ENCODE measurements around the gene C9orf152. TPM values are rescaled to one million over a fixed set of nuclear protein-coding genes. Genes with fewer than 3 reads are reported as not detected.

C9orf152 gene
- total and polyA plus RNA-seq, 9 of the 15 experiments (the other 6 are each of a cell fraction or from before 2014, with no cell fraction given), result not detected

- Histone ChIP-seq H3K27me3 (ENCODE audit: control insufficient read depth in 2 of 2, insufficient read depth in 2 of 2, low read length in 2 of 2) (peaks cover 0 to 17% of the 10 kb centered on the region in 2 experiments; a peak in 1 of 5 replicates), H3K27ac (ENCODE audit: extremely low read depth, low read depth, low read length) (no peak overlapping the region), H3K4me3 (no peak overlapping the region), H3K4me2 (ENCODE audit: insufficient read depth, low read length) (no peak overlapping the region), H2AFZ (ENCODE audit: low read depth, low read length) (no peak overlapping the region), H3K4me1 (replicated peaks in 1 of 2; ENCODE audit: control insufficient read depth in 2 of 2, insufficient read depth in 2 of 2, low read length in 2 of 2) (no peaks in the 10 kb centered on the region), H3K9me3 (replicated peaks; ENCODE audit: control insufficient read depth, insufficient read depth, low read depth, low read length) (no peaks in the 10 kb centered on the region), H3K79me2 (ENCODE audit: control insufficient read depth, insufficient read depth, low read length) (no peaks in the 10 kb centered on the region), H3K9me1 (ENCODE audit: control insufficient read depth, insufficient read depth, low read length) (no peaks in the 10 kb centered on the region), H3K36me3 (ENCODE audit: control insufficient read depth, insufficient read depth, low read length) (no peaks in the 10 kb centered on the region), H4K20me1 (replicated peaks; ENCODE audit: control insufficient read depth, insufficient read depth, low read length) (no peaks in the 10 kb centered on the region), H3K9ac (ENCODE audit: insufficient read depth in 1 of 2, low read depth in 2 of 2, low read length in 2 of 2) (no peak overlapping the region)
- in situ Hi-C loops (cut with MboI) (loop anchor here (10.0 to 25.0 kb wide), 2 partner anchors 248 to 566 kb away; no protein-coding TSS in a partner anchor), intact Hi-C loops (cut with micrococcal nuclease) (loop anchor here (1.0 to 10.0 kb wide), 3 partner anchors 250 to 568 kb away; no protein-coding TSS in a partner anchor)
- ATAC-seq (peak; percentile 77), DNase-seq (ENCODE audit: extremely low read depth in 1 of 4, low spot score in 3 of 4) (peak; percentile 17 to 41 (median 28)), FAIRE-seq (peak; percentile 56)
- POLR2A ChIA-PET, result interaction anchor here (0.8 kb wide), 1 partner anchor 470 kb away, joined by 5 read pairs; no protein-coding TSS in a partner anchor
- CTCF ChIA-PET (ENCODE audit: low intra/inter-chr PET ratio), result no interaction called here
- 4% methylated on average over 3 of the region's 3 CpGs for WGBS (ENCODE audit: insufficient coverage, low coverage, missing lambda C conversion rate)
- BruUV-seq (replicated peaks), result no TSS peak
- TF ChIP-seq CTCF (IDR thresholded peaks at IDR 0.05 in 2 of 3, conservative IDR thresholded peaks at IDR 0.05 in 1 of 3; ENCODE audit: insufficient read depth in 2 of 3, low read depth in 1 of 3, low read length in 3 of 3), result peak; percentile 46 to 69 (median 68); a peak in 5 of 6 replicates
- TF ChIP-seq ZC3H11A (IDR thresholded peaks at IDR 0.05; ENCODE audit: low read depth, low read length), result no peak
- TF ChIP-seq TCF7L2 (IDR thresholded peaks at IDR 0.05; ENCODE audit: low read depth, low read length), result no peak
- TF ChIP-seq DEAF1 (CRISPR knock-in tag; IDR thresholded peaks at IDR 0.05), result 0 out of 2 replicates have a peak, but pooled peaks have one; percentile 39
- TF ChIP-seq PTRF (tag; IDR thresholded peaks at IDR 0.05), result no peak
- no peak for TF ChIP-seq ARID4B (CRISPR knock-in tag; IDR thresholded peaks at IDR 0.05)
- peak; percentile 69 to 81 for TF ChIP-seq RAD21 (CRISPR knock-in tag; conservative IDR thresholded peaks at IDR 0.05 in 1 of 2, IDR thresholded peaks at IDR 0.05 in 1 of 2)
- TF ChIP-seq ZNF699 (CRISPR knock-in tag; IDR thresholded peaks at IDR 0.05; ENCODE audit: insufficient replicate concordance), result no peak
- no peak for TF ChIP-seq TBL1XR1 (IDR thresholded peaks at IDR 0.05; ENCODE audit: low read length in 2 of 2)
Measured at GRCh38 chr9:110152704-110153374, 55.1 kb downstream of the C9orf152 start.

Measured in K562 (cell line).